SJSA1 (cell line): Measurements from ENCODE around the gene NFIL3. TPM values are rescaled to one million over a fixed set of nuclear protein-coding genes. Genes with fewer than 3 reads are reported as not detected.
"Not testable (repeated sequence)": the region's sequence is repeated elsewhere in the genome, so short reads cannot be mapped to it uniquely, and the experiment has no call there.

Source experiments
- DNase-seq, 2 experiments: peaks; one replicate each; pipeline ENCODE4 v3.0.0-alpha.2; 2015 to 2020; ENCODE audit warnings: low spot score in 2 of 2, low read depth in 1 of 2
- H3K27ac ChIP-seq: fragments of 250-450 bp; sonication (Bioruptor Pico); 2 replicates; pipeline ENCODE4 v1.5.1; 2020; ENCODE audit warnings: mild to moderate bottlenecking, moderate library complexity
- H3K27me3 ChIP-seq: fragments of 250-450 bp; sonication (Bioruptor Pico); replicated peaks from 2 replicates; pipeline ENCODE4 v1.5.1; 2020; ENCODE audit warnings: mild to moderate bottlenecking, moderate library complexity
- H3K36me3 ChIP-seq: fragments of 250-450 bp; sonication (Bioruptor Pico); 2 replicates; pipeline ENCODE4 v1.5.1; 2020; ENCODE audit warnings: mild to moderate bottlenecking
- H3K4me1 ChIP-seq: fragments of 250-450 bp; sonication (Bioruptor Pico); replicated peaks from 2 replicates; pipeline ENCODE4 v1.6.1; 2021; ENCODE audit warnings: mild to moderate bottlenecking
- H3K4me3 ChIP-seq: fragments of 250-450 bp; sonication (Bioruptor Pico); 2 replicates; pipeline ENCODE4 v1.5.1; 2020; ENCODE audit warnings: mild to moderate bottlenecking
- H3K9me3 ChIP-seq: fragments of 250-450 bp; sonication (Bioruptor Pico); replicated peaks from 2 replicates; pipeline ENCODE4 v1.5.1; 2020; ENCODE audit warnings: mild to moderate bottlenecking
- total RNA-seq: library from RNA; depleted of rRNA; stranded (reverse); fragments of >200 nt; shearing (Covaris generic); gene quantifications from 2 replicates; pipeline ENCODE4 v1.2.3, GENCODE V29; 2014

NFIL3 gene
- total RNA-seq, 1 experiment from 2014 or later, result 9.0 TPM

GRCh38 chr9:91376239-91376638, 47.4 kb downstream of the NFIL3 start:
- no peak overlapping the region for H3K4me3 ChIP-seq
- no peaks in the 10 kb centered on the region for H3K9me3 ChIP-seq
- DNase-seq, result no peak
- no peaks in the 10 kb centered on the region for H3K27me3 ChIP-seq
- H3K27ac ChIP-seq, result no peak overlapping the region
- H3K4me1 ChIP-seq, result peaks cover 10% of the 10 kb centered on the region
- H3K36me3 ChIP-seq, result no peaks in the 10 kb centered on the region

DNA sequence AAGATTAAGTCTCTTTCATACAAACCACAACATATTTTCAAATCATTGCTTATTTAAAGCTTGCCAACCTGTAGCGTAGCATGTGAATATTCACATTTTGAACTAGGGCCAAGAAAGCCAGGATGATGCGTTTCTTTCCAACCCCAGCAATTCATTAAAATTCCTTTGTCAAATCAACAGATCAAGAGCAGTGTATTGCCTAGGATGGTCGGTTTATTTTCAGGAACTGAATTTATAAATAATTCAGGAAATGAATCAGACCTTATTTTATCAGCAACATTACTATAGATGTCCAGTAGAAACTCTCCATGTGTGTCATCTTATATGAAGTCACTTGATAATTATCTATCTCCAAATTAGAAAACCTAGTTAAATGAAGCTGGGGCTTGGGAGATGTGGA, 48.7 kb downstream of the NFIL3 start:
- H3K27me3 ChIP-seq, result no peaks in the 10 kb centered on the region
- peak in 1 of 2 experiments; percentile 37 for DNase-seq
- no peaks in the 10 kb centered on the region for H3K9me3 ChIP-seq
- no peaks in the 10 kb centered on the region for H3K36me3 ChIP-seq
- no peak overlapping the region for H3K4me3 ChIP-seq
- no peak overlapping the region for H3K27ac ChIP-seq
- H3K4me1 ChIP-seq, result peaks cover 10% of the 10 kb centered on the region

DNA sequence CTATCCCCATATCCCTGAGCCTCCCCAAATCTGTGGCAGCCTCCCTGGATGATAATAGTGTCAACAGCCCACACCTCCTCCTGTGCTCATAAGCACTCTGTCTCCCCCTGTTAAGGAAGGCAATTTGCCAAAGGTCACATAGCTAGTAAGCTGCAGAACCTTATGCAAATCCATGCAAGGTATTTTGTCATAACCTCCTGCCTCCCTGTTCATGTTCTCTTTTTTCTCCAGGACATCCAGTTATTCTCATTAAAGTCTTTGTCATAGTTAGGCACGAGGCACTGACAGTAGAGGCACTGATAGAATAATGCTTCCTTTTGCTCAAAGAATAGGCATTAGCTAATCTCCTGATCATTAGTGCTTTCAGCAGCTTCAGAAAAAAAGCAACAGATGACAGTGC, 51.7 kb downstream of the NFIL3 start:
- H3K4me1 ChIP-seq, result peaks cover 10% of the 10 kb centered on the region
- no peak overlapping the region for H3K4me3 ChIP-seq
- H3K27ac ChIP-seq, result no peak overlapping the region
- DNase-seq, result no peak
- H3K9me3 ChIP-seq, result no peaks in the 10 kb centered on the region
- no peaks in the 10 kb centered on the region for H3K36me3 ChIP-seq
- H3K27me3 ChIP-seq, result no peaks in the 10 kb centered on the region

- not testable (repeated sequence) for DNase-seq, H3K36me3 ChIP-seq, H3K27me3 ChIP-seq, H3K4me1 ChIP-seq, H3K27ac ChIP-seq, H3K9me3 ChIP-seq, H3K4me3 ChIP-seq
Measured at GRCh38 chr9:91370006-91370405, 53.6 kb downstream of the NFIL3 start.

GRCh38 chr9:91364702-91365101, 58.9 kb downstream of the NFIL3 start:
- no peaks in the 10 kb centered on the region for H3K27me3 ChIP-seq
- H3K36me3 ChIP-seq, result peaks cover 4% of the 10 kb centered on the region
- no peaks in the 10 kb centered on the region for H3K9me3 ChIP-seq
- DNase-seq, result no peak
- no peak overlapping the region for H3K27ac ChIP-seq
- H3K4me3 ChIP-seq, result no peak overlapping the region
- H3K4me1 ChIP-seq, result peaks cover 11% of the 10 kb centered on the region

DNA sequence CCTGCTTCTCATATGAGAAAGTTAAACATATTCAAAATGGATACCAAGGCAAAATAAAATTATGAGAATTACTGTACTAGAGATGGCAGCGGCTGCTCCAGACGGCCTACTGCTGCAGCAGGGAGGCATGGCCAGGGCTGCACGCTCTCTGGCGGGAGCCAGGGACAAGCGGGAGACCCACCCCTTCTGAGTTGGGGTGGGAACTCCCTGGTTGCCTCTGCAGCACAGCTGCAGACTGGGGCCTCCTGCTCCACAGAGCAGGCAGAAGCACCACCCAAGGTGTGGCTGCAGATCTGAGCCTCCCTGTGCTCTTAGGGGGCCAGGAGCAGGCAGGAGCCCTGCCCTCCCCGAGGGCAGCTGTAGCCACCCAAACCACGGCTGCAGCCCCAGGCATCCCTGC, 59.6 kb downstream of the NFIL3 start:
- DNase-seq, result no peak
- no peaks in the 10 kb centered on the region for H3K27me3 ChIP-seq
- H3K9me3 ChIP-seq, result no peaks in the 10 kb centered on the region
- H3K4me3 ChIP-seq, result no peak overlapping the region
- no peak overlapping the region for H3K27ac ChIP-seq
- peaks cover 11% of the 10 kb centered on the region for H3K4me1 ChIP-seq
- peaks cover 4% of the 10 kb centered on the region for H3K36me3 ChIP-seq

DNA sequence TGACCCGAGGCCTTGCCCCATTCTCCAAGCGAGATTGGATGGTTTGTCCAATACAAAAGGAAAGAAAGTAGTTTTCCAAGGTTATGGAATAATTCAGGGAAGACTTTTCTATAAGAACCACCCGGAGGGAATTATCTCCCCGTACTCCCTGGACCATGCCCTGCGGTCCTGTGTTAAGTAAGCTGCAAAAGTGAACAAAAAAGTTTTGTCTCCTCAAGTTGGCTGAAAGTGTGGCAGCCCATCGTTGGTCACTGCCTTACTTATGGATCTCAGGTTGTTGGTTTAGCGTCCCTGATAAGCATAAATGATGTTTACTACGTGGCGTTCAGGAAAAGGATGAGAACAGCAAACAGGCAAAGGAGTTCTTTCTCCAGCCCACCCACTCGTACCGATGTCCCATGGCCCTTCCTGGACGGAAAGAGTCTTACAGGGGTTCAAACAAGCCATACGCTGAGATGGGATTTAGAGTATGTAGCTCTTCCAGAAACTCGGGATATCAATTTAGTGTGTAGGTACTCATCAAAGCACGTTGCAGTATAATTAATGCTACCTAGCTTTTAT, 61.5 kb downstream of the NFIL3 start:
- Histone ChIP-seq H3K27me3 (no peaks in the 10 kb centered on the region), H3K27ac (0 out of 2 replicates have a peak overlapping the region, but pooled peaks have one; percentile 24), H3K36me3 (peaks cover 4% of the 10 kb centered on the region), H3K4me1 (peaks cover 11% of the 10 kb centered on the region), H3K4me3 (peak overlapping the region; percentile 98), H3K9me3 (no peaks in the 10 kb centered on the region)
- peak in 1 of 2 experiments; percentile 51 for DNase-seq

DNA sequence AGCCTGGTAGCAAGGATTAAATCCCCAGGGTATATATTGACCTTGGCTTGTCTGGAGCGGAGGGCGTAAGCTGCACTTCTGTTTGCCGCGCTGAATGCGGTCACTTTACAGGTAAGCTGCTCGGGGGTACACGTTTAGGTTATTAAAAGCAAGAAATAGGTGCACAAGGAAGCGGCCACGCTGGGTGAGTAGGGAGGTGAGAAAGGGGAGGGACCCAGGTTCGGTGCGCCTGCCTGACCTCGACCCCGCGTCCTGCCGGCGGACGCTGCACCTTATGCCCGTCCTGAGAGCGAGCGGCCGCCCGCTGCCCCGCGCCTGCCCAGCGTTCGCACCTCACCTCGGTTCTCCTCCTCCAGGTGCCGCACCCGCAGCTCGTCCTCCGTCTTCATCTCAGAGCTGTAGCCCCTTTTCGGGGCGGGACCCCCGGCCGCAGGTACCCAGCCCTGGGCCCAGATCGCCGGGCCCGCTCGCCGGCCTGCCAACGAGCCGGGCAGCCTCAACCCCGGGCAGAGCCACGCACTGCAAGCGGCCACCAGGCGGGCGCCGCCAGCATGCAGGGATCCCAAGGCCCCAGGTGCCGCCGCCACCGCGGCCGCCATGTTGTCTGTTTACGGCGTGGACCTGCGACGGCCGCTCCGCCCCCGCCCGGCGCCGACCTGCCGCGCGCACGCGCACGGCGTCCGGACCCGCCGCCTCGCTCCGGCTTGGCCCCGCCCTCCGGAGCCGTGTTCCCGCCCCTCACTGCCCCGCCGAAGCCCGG, 62.2 kb downstream of the NFIL3 start, which contains the start of gene AUH:
Gene AUH, minus strand, starts transcription at position 628 of the 760 bp plus-strand sequence. Its CDS starts 29 bp downstream, at position 599.
- peak within 1 kb of the TSS; percentile 53 for H3K27ac ChIP-seq
- DNase-seq, result peak; percentile 27 to 75
- H3K27me3 ChIP-seq, result no peaks in the 10 kb centered on the region

GRCh38 chr9:91360551-91361290, 62.9 kb downstream of the NFIL3 start:
- H3K27ac ChIP-seq, result no peak overlapping the region
- peak in 1 of 2 experiments; percentile 19 for DNase-seq
- H3K9me3 ChIP-seq, result no peaks in the 10 kb centered on the region
- H3K27me3 ChIP-seq, result no peaks in the 10 kb centered on the region
- peaks cover 11% of the 10 kb centered on the region for H3K4me1 ChIP-seq
- H3K4me3 ChIP-seq, result peak overlapping the region; percentile 98
- H3K36me3 ChIP-seq, result peaks cover 4% of the 10 kb centered on the region

More for the DNA sequence above, 62.2 kb downstream of the NFIL3 start, which contains the start of gene AUH:
- Histone ChIP-seq H3K9me3 (no peaks in the 10 kb centered on the region), H3K4me1 (peaks cover 11% of the 10 kb centered on the region), H3K4me3 (peak within 1 kb of the TSS; percentile 98), H3K36me3 (peaks cover 4% of the 10 kb centered on the region)

GRCh38 chr9:91359734-91360470, 63.7 kb downstream of the NFIL3 start:
- Histone ChIP-seq H3K27ac (no peak overlapping the region), H3K4me1 (peaks cover 11% of the 10 kb centered on the region)

GRCh38 chr9:91359083-91359482, 64.5 kb downstream of the NFIL3 start:
- no peak for DNase-seq
- H3K36me3 ChIP-seq, result peaks cover 4% of the 10 kb centered on the region
- no peak overlapping the region for H3K4me3 ChIP-seq
- no peaks in the 10 kb centered on the region for H3K9me3 ChIP-seq
- peaks cover 11% of the 10 kb centered on the region for H3K4me1 ChIP-seq
- H3K27me3 ChIP-seq, result no peaks in the 10 kb centered on the region
- no peak overlapping the region for H3K27ac ChIP-seq

More at GRCh38 chr9:91359734-91360470, 63.7 kb downstream of the NFIL3 start:
- H3K4me3 ChIP-seq, result no peak overlapping the region
- no peaks in the 10 kb centered on the region for H3K27me3 ChIP-seq
- no peaks in the 10 kb centered on the region for H3K9me3 ChIP-seq
- DNase-seq, result no peak
- H3K36me3 ChIP-seq, result peaks cover 4% of the 10 kb centered on the region
